ENCODE measurements around the gene HSP90B1.

The HSP90B1 gene

DNA sequence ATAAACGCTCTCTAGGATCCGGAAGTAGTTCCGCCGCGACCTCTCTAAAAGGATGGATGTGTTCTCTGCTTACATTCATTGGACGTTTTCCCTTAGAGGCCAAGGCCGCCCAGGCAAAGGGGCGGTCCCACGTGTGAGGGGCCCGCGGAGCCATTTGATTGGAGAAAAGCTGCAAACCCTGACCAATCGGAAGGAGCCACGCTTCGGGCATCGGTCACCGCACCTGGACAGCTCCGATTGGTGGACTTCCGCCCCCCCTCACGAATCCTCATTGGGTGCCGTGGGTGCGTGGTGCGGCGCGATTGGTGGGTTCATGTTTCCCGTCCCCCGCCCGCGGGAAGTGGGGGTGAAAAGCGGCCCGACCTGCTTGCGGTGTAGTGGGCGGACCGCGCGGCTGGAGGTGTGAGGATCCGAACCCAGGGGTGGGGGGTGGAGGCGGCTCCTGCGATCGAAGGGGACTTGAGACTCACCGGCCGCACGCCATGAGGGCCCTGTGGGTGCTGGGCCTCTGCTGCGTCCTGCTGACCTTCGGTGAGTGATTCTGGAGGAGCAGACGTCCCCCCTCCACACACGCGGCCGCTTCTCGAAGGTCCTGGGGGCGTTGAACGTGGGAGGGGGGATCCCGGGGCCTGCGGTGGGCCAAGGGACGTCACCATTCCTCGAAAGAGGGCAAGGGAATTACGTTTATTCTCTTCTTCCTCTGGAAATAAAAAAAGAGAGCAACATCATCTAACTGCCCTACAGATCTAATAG, at the start of gene HSP90B1:
Gene HSP90B1, plus strand, starts transcription at position 377 of the 753 bp plus-strand sequence. Its CDS starts 106 bp downstream, at position 483.
- DNase-seq (ENCODE audit: low read depth in 2 of 2) = peak; percentile 97 to 98

DNA sequence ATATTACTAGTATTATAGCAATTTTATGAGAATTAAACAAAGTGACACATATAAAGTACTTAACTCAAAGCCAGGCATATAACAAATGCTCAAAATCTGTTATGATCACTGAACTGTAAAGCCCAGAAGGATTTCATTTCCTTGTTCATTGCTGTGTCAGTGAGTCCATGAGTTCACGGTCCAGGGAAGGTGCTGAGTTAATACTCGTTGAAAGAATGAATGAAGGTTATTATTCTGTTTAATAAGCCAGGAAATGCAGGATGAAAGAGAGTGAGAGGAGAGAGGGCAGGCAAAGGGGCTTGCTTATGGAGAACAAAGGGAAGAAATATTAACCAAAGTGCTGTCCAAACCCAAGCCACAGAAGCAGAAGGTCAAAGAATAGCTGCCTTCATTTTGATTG, 48.9 kb upstream of the HSP90B1 start:
- no peak for DNase-seq (ENCODE audit: low read depth in 2 of 2)

DNA sequence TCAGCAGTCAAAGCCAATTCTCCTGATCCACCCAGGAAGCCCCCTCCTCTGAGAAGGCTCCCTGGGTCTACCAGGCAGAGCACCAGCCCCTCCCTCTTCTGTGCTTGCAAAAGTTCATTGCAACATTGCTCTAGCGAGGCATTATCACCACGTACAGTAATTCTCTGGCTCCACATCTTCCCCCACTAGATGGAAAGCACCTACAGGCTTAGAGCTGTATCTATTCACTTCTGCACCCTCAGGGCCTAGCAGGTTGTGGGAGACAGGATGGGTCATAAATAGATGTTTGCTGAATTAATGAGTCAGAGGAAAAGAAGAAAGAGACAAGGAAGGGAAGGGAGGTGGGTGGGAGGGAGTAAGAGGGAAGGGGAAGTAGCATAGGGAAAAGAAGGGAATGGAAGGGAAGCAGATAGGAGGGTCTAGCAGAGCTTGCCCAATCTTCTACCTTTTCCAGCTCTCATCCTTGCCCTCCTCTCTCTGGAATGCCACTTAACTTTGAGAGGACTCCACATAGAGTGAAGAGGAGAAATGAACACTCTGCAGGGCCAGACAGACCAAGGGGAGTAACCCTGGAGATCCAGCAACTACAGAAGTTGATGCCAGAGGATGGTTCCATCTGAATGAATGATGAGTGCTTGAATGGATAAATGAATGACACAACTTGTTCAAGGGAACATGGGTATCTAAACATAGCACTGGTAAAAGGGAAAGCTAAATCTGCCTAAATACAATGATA, 47.2 kb upstream of the HSP90B1 start:
- DNase-seq (ENCODE audit: low read depth in 2 of 2) = no peak

DNA sequence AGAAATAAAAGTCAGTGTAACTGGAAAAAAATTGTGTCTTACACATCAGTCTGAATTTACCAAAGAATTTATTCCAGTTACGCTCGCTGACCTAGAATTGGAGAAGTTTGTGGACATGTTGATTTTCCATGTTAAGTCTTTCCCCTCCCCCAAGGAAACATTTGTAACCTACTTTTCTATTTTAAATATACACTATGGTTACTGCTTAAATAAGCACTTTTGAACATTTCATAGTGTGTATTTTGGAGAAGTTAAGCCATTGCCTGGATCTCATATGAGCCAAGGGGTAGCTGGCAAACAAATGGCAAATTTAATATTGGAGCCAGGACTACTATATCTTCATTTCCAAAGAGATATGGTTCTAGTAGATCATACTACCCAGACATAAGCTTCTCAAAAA, 46.3 kb upstream of the HSP90B1 start:
- DNase-seq (ENCODE audit: low read depth in 2 of 2) = no peak

DNA sequence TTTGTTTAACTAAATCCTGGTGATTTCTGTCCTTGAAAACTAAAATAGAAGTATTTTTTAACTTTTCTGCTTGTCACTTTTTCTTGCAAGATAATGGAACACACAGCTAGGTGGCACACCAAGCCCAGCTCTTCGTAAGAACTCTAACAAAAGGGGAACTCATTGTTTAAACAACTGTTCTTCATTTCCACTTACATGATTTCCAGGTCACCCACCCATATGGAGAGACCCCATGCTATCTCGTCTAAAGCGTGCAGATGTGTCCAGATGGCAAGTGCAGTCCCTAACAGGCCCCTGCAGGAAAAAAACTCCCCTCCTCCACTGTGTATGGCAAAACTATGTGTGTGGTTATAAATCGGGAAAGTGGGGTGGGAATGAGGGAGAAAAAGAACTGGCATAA, 45.9 kb upstream of the HSP90B1 start:
- DNase-seq (ENCODE audit: low read depth in 2 of 2) = no peak

- DNase-seq (ENCODE audit: low read depth in 2 of 2) = no peak
Measured at GRCh38 chr12:103886195-103886797, 43.9 kb upstream of the HSP90B1 start.

DNA sequence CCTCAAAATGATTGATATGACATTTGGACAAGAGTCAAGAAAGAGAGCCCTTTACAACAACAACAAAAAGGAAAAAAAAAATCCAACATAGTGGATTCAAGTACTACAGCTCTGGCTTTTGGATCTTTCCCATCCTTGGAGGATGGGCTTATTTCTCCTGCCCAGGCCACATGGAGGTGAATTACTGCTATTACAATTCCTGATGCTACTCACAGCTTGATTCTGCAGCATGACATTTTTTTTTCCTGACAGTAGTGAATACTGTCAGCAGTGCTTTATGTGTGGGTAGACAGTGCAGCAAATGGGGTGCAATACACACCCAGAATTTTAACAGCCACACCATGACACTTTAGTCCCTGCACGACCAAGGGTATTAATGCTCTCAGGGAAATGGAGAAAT, 42.5 kb upstream of the HSP90B1 start:
- DNase-seq (ENCODE audit: low read depth in 2 of 2) = no peak

- DNase-seq (ENCODE audit: low read depth in 2 of 2) = no peak
Measured at GRCh38 chr12:103897316-103897715, 32.9 kb upstream of the HSP90B1 start.

- no peak for DNase-seq (ENCODE audit: low read depth in 2 of 2)
Measured at GRCh38 chr12:103901518-103902173, 28.6 kb upstream of the HSP90B1 start.

DNA sequence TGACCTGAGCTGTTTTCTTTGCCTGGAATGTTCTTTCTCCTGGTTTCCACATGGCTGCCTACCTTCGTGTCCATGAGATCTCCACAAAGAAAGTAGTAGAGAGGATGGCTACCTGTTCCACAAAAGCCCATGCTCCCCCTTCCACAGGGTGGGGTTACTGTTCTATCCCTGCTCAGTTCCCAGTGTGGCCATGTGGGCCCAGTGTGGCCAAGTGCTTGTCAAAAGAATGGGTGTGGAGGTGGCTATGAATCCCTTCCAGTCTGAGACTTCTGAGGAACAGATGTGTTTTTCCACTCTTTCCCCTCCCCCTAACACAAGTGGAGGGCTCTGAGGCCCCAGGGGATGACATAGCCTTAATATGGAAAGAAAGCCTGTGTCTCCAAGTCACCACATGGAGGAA, 26.2 kb upstream of the HSP90B1 start:
- DNase-seq (ENCODE audit: low read depth in 2 of 2) = no peak

DNA sequence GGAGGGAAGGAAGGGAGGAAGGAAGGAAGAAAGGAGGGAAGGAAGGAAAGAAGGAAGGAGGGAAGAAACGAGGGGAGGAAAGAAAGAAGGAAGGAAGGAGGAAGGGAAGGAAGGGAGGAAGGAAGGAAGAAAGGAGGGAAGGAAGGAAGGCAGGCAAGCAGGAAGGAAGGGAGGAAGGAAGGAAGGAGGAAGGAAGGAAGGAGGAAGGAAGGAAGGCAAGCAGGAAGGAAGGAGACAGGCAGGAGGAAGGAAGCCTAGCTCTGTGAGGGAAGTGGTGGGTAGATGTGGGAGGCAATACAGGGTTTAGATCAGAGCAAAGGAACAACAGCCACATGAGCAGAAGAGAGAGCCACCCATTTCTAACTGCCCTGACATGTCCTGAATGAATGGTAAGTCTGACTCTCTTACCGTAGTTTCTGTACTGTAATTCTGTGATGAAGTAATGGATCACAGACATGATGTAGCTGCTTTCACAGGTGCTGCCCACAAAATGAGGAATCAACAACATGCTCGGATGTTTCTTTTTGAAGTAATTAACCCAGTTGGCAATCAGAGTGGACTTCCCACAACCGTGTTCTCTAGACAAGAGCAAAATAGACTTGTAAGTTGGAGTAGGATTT, 24.4 kb upstream of the HSP90B1 start:
- DNase-seq (ENCODE audit: low read depth in 2 of 2) = no peak

GRCh38 chr12:103908246-103908541, 22.0 kb upstream of the HSP90B1 start:
- no peak for DNase-seq (ENCODE audit: low read depth in 2 of 2)

DNA sequence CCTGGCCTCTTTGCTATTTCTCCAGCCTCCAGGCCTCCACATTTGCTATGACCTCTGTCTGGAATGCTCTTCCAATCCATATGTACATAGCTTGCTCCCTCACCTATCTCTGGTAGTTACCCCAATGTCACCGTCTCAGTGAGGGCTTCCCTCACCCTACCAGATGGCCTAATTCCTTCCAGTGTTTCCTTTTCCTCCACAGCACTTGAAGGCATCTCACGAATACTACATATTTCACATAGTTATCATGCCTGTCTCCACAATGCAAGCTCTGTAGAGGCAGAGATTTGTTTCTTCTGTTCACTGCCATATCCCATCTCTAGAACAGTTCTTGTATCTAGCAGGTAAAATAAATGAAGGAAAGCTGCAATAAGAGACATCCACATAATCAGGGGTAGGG, 21.3 kb upstream of the HSP90B1 start:
- no peak for DNase-seq (ENCODE audit: low read depth in 2 of 2)

- DNase-seq (ENCODE audit: low read depth in 2 of 2) = no peak
Measured at GRCh38 chr12:103909811-103910210, 20.4 kb upstream of the HSP90B1 start.

DNA sequence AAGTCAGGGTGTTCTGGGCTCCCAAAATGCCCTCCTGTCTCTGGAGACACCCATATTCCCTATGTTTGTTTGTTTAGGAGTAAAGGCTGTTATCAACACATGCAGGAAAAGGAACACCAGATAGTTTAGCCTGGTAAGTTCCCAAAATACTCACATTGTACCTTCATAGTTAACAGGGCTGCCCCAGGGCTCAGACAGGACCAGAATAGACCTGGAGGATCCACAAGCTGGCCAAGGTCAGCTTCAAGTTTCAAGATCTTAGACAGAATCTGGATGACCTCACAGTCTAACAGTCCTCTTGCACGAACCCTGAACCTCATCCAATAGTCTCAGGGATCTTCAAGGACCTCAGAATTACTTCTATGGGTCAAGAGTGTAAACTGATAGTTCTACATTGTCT, 18.1 kb upstream of the HSP90B1 start:
- no peak for DNase-seq (ENCODE audit: low read depth in 2 of 2)

DNA sequence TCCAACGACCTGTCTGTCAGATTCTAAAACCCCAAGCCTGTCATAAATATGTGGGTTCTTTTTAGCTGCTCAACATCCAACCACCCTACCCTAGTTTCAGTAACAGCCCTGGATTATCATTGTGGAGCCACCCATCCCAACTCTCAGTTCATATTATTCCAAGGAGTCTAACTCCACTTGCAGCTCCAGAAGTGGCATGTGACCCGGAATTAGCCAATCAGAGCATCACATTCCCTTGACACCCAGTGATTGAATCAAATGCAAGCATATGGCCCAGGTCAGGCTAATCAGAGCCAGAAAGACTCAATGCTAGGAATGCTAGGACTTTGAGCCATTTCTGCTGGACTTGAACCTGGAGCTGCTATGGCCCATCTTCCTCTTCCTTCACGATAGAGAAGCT, 17.1 kb upstream of the HSP90B1 start:
- DNase-seq (ENCODE audit: low read depth in 2 of 2) = no peak

GRCh38 chr12:103915306-103915705, 14.9 kb upstream of the HSP90B1 start:
- DNase-seq (ENCODE audit: low read depth in 2 of 2) = no peak

DNA sequence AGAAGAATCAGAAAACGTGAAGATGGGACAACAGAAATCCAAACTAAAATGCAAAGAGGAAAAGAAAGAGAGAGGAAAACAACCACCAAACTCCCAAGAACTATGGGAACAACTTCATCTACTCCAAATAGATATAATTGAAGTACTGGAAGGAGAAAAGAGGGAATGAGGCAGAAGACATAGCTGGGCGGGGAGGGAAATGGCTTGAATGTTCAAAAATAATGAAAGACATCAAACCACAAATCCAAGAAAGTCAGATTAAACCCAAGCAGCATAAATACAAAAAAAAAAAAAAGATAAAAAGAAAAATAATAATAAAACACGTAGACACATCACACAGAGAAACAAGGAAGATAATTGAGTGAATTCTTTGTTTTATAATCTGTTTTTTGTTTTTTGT, 12.3 kb upstream of the HSP90B1 start:
- DNase-seq (ENCODE audit: low read depth in 2 of 2) = no peak

DNA sequence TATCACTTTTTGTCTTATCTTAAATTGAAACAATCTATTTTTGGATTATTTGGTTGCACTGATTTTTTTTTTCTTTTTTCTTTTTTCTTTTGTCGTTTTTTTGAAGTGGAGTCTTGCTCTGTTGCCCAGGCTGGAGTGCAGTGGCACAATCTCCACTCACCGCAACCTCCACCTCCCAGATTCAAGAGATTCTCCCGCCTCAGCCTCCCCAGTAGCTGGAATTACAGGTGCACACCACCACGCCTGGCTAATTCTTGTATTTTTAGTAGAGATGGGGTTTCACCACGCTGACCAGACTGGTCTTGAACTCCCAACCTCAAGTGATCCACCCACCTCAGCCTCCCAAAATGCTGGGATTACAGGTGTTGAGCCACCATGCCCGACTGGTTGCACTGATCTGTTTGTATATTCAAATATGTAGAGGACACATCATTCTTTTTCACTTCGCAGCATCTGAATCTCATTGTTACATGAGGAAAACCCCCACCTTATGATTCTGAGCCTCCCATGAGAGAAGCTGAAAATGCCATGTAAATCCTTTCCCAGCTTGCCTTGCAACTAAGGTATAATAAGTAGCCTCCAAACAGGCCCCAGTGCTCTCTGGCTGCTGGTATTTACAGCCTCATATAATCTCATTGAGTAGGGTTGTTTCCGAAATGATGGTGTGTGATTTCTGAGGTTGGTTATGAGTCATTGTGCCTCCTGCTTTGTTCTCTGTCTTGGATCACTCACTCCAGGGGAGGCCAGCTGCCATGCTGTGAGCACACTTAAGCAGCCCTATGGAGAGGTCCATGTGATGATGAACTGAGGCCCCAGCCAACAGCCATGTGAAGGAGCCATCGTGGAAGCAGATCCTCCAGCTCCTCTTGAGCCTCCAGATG, 5.2 kb upstream of the HSP90B1 start:
- DNase-seq (ENCODE audit: low read depth in 2 of 2) = peak; percentile 21 to 27

GRCh38 chr12:103928682-103929045, 1.5 kb upstream of the HSP90B1 start:
- DNase-seq (ENCODE audit: low read depth in 2 of 2) = peak; percentile 14 to 30
